ENCODE results near the gene TOMM34. TPM values are rescaled to one million over a fixed set of nuclear protein-coding genes. Genes with fewer than 3 reads are reported as not detected.

The TOMM34 gene
- polyA plus RNA-seq, 12 donors: 12.1 to 19.1 (median 13.7) TPM; not detected in 1

DNA sequence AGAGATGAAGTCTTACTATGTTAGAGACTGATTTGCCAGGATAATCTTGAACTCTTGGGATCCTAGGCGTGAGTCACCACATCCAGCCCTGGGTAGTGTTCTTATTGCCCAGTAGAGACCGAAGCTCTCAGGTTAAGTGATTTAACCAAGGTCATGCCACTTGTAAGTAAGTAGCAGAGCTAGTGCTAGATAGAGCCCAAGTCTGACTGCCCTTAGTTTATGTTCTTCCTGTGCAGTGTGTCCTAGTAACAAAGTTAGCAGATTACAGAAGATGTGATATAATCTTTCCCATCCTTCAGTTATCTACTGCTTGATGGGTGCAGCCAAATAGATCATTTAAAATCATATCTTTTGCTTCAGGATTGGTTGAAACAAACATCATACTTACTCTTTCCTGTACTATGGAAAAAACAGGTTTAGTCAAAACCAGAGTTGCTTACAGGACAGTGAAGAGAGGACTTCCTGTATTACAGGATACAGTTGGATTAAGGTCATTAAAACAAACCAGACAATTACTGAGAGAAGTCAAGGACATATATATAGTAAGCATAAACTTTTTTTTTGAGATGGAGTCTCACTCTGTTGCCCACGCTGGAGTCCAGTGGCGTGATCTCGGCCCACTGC is 59.9 kb downstream of the TOMM34 start:
- no peak for DNase-seq

DNA sequence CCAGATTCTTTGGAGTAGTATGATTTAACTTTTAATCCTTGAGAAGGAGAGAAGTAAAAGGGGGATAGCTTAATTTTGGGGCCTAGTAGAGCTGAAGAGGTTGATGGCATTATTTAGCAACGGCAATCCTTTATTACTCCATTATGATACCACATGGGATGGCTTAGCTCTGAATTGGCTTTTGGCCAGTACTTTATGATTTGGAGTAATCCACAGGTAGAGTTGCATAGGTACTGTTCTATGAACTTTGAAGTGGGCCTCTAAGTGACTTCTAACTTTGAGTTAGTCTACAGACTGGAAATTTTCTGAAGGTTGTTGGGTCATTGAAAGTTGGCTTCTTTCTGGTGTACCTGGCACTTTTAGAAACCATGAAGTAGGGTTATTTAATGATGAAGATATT is 63.1 kb downstream of the TOMM34 start:
- DNase-seq: no peak

DNA sequence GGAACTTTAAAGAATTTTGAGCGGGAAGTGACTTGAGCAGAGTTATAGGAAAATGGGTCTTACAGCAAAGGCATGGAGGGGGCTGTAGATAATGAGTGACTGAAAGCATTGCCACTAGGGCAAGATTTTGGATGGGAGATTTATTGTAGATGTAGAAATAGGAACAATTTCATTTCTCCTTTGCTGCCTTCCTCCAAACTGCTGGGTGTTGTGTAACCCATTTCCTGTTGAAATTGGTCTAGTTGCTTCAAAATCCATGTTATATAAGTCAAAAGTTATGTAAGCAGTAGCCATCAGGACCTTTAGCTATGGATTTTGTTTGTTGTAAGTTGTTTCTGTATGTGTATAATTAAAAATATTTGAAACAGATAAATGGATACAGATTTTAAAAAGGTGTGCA is 63.6 kb downstream of the TOMM34 start:
- no peak for DNase-seq

DNA sequence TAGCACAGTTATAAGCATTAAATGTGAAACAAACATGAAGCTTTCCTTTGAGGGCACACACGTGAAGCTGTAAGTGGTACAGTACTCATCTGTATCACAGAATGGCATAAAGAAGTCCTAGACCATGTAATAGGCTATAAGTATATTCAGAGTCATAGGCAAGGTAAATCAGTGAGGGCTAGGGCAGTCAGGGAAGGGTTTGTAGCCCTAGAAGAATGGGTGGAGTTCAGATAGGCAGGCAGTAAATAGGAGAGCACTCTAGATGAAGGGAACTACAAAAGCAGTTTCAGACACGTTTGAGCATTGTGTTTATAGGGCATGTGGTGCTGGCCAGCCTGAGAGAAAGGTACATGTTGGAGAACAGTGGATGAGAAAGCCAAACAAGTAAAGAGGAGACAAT is 65.2 kb downstream of the TOMM34 start:
- no peak for DNase-seq

Other genes with a start within 250 kb of the TOMM34 start
- gene CCN5, start 245.0 kb downstream of the TOMM34 start, polyA plus RNA-seq (ENCODE audit: insufficient read length in 12 of 12): under 1 TPM in 9 of 12 donors, not detected in 3; 0.07 to 0.32 (median 0.14) TPM
- under 1 TPM in 8 of 12 donors, not detected in 4; 0.07 to 0.32 (median 0.14) TPM for gene KCNK15, start 214.5 kb downstream of the TOMM34 start, polyA plus RNA-seq (ENCODE audit: insufficient read length in 12 of 12)
- 10 to 100 TPM in 3 of 12 donors, 1 to 10 TPM in 8, not detected in 1; 4.0 to 18.8 (median 8.6) TPM for gene RIMS4, start 149.9 kb downstream of the TOMM34 start, polyA plus RNA-seq (ENCODE audit: insufficient read length in 12 of 12)
- gene YWHAB, start 74.7 kb downstream of the TOMM34 start, polyA plus RNA-seq (ENCODE audit: insufficient read length in 12 of 12): 1,000 to 10,000 TPM in 1 of 12 donors, 100 to 1,000 TPM in 9, 10 to 100 TPM in 2; 99.3 to 1,405 (median 119) TPM
- gene PABPC1L, start 50.3 kb downstream of the TOMM34 start, polyA plus RNA-seq (ENCODE audit: insufficient read length in 12 of 12): 10 to 100 TPM in 10 of 12 donors, 1 to 10 TPM in 1, not detected in 1; 9.3 to 68.5 (median 12.1) TPM
- gene STK4, start 6.1 kb upstream of the TOMM34 start, polyA plus RNA-seq (ENCODE audit: insufficient read length in 12 of 12): 10 to 100 TPM in 9 of 12 donors, 1 to 10 TPM in 2, not detected in 1; 8.0 to 19.5 (median 11.2) TPM
- under 1 TPM in 6 of 12 donors, not detected in 6; 0.03 to 0.55 (median 0.08) TPM for gene KCNS1, start 140.7 kb upstream of the TOMM34 start, polyA plus RNA-seq (ENCODE audit: insufficient read length in 12 of 12)
- gene WFDC5, start 154.8 kb upstream of the TOMM34 start, polyA plus RNA-seq (ENCODE audit: insufficient read length in 12 of 12): 1 to 10 TPM in 1 of 12 donors, under 1 TPM in 2, not detected in 9; 0.30 to 3.6 (median 0.54) TPM
- not detected for gene WFDC12, start 164.1 kb upstream of the TOMM34 start, polyA plus RNA-seq (ENCODE audit: insufficient read length in 12 of 12)
- under 1 TPM in 2 of 12 donors, not detected in 10; 0.30 to 0.40 TPM for gene PI3, start 214.5 kb upstream of the TOMM34 start, polyA plus RNA-seq (ENCODE audit: insufficient read length in 12 of 12)
- not detected for gene SEMG1, start 246.6 kb upstream of the TOMM34 start, polyA plus RNA-seq (ENCODE audit: insufficient read length in 12 of 12)